Right lung (tissue), 5 donors: ENCODE data around the gene CTNNA2. TPM values are rescaled to one million over a fixed set of nuclear protein-coding genes. Genes with fewer than 3 reads are reported as not detected.
A peak's percentile ranks its signal among the peaks of the same experiment; 100 is the strongest.

Experiments
- DNase-seq, 2 donors: peaks; one replicate each; pipeline ENCODE4 v3.0.0-alpha.2; 2013
- polyA plus RNA-seq, 5 donors: library from polyadenylated mRNA; unstranded; fragments of 120-200 nt; gene quantifications; one replicate each; pipeline versions ENCODE4 v1.2.1 to v1.2.3, GENCODE V29; 2013; ENCODE audit warnings: inconsistent platforms in 1 of 5, low replicate concordance in 1 of 5; ENCODE audit not compliant: insufficient read length in 5 of 5, insufficient read depth in 1 of 5

Gene CTNNA2
- polyA plus RNA-seq, 5 donors, result 0.15 to 0.33 (median 0.23) TPM

DNA sequence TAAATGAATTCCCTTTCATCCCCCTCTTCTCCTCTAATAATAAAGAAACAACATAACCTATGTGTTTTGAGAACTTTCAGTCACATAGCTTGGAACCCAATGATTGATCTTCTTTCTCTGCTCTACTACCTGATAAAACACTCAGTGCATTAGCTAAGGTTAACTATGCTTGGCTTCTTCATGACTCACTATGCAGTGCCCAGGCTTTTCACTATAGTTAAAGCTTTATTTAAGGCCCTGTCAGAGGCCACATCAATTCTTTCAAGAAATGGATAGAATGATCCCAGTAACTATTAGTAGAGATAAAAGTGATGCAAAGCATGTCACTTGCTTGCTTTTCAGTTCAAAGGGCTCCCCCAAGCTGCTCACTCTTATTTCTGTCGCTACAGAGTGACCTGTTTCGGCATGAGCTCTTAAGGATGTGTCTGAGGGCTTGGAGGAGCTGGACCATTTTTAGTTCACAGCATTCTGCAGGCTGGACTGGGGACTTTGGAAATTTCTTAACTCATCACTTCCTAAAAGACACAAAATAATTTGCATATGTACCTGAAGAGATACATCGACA lies 407.7 kb downstream of the CTNNA2 start:
- DNase-seq, result no peak

GRCh38 chr2:79929624-79930023 lies 416.8 kb downstream of the CTNNA2 start:
- DNase-seq, result no peak

- no peak for DNase-seq
Measured at GRCh38 chr2:79935046-79935732, 422.3 kb downstream of the CTNNA2 start.

DNA sequence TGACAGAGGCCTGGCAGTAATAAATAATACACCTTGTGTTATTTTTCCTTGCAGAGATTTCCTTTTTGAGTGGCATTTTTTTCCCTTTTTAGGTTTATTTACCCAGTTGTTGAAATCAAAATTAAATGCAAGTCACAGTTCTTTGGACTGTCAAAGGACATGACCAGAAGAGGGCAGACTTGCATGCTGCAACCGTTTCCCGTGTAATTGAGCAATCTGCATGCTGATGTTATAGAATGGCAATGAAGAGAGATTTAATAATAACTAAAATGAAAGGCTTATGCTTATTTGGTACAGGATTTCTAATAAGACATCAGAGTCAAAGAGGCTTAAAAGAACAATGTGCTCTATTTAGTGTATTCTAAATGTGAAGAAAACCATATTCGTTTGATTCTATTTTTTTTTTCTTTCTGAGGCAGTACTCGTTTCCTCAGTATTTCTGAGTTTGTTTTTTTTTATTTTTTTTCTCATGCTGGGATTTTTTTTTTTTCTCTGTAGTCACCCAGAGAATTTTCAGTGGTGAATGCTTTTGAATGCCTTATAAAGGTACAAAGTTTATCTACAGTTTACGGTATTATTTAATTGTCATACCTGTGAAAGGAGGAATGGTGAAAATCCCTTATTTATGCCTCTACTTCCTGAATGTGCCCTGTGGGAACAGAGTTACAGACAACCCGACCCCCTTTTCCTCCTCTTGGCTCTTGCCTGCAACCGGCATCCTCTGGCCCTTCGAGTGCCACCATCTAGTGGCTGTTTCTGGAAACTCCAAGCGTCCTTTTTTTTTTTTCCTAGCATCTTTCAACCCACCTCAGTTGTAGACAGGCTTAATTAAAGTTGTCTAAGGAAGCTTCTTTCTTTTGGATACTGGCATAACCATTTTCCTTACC lies 423.2 kb downstream of the CTNNA2 start:
- DNase-seq, result peak; percentile 57 to 77

GRCh38 chr2:79936715-79937114 lies 423.9 kb downstream of the CTNNA2 start:
- DNase-seq, result no peak

DNA sequence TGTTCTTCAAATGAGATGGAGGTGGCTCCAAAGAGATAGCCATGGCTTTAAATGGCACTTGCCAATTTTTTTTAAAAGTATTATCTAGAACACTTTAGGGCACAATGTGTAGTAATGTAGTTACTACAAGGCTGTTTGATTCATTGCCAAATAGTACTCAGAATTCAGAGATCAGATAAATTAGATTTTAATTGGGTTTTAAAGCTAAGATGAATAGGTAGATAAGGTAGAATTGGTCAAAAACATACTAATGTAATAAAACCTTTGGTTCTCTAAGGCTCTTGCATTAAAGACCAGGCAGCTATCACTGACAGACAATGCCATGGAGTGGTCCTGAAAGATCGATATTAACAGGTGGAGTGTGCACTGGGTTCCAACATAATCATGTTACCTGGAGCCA lies 425.8 kb downstream of the CTNNA2 start:
- no peak for DNase-seq

DNA sequence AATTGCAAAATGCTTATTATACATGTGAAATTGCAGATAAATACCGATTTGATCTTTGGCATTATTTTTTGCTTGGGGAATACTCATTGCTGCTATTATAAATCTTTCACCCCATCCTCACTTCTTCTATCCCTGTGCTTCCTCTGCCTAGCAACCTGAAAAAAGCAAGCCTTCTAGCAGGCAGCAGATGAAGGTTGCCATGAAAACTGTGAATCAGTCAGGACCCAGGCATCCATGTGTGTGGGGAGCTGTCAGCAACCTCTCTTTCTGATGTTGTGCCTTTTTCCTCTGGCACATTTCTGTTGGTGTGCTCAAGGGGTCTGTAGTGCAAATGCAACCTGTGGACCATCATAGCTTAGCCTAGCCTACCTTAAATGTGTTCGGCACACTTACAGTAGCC lies 427.5 kb downstream of the CTNNA2 start:
- DNase-seq, result no peak

DNA sequence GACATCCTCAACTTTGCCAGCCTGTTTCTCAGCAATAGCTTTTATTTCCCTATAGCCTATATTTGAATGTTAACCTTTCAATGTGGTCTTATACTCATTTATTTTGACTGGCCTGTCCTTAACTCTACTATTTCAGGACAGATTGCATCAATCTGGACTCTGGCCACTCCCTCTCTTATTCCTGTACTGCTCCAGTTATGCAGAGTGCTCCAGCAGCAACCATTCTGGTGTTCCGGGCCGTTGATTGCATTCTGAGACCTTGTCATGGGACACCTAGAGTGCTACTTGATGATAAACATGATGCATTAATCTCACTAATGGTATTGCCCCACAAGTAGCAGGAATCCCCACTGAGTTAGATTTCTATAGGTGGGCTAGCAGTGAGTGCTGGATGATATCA lies 428.3 kb downstream of the CTNNA2 start:
- DNase-seq, result no peak

DNA sequence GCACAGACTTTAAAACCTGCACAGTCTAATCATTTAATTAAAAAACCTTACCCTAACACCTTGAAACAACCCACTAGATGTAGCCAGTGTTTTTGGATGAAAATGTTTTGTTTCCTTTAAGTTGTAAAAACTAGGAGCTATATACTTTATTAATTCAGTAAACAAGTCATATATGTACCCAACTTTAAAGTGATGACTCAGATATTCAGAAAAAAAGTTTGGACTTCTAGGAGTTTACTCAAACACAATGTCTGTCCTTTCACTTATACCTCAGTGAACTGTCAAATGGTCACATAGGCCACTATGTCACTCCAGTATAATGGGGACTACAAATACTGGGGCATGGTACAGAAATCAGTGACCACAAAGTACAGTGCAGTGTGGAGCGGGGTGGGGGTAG lies 431.4 kb downstream of the CTNNA2 start:
- no peak for DNase-seq

DNA sequence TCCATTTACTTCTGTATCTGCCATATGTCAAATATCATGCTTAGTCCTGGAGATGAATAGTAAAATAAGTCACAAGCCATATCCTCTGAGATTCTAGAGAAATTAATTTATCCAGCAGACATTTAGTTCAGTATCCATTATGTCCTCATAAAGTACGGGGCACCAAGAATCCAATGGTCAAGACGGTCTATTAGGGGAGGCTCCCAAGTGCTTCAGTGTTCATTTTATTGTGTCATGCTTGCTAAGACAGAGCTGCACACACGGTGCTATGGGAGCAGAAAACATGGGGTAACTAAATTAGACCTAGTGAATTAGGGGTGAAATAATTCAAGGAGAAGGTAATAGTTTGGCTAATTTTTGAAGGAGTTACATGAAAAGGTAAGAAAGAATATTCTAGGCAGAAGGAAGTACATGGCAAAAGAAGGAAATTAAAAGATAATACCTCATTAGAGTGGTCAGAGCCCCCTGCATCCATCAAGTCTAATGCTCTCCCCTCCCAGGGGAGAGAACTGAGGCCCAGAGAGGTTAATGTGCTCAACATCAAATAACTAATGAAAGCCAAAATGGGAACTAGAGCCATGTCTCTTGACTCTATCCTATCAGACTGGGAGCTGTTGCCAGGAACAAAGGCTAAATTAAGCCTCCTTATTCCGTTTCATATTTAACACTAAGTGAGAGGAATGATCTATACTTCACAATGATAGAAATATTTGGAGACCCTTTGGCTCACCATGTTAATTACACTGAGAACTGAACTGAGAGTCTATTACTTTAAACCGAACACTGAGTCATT lies 433.0 kb downstream of the CTNNA2 start:
- DNase-seq, result no peak

GRCh38 chr2:79947751-79948150 lies 434.9 kb downstream of the CTNNA2 start:
- no peak for DNase-seq

GRCh38 chr2:79950526-79950925 lies 437.7 kb downstream of the CTNNA2 start:
- DNase-seq, result no peak

GRCh38 chr2:79952616-79953015 lies 439.8 kb downstream of the CTNNA2 start:
- DNase-seq, result peak; percentile 81 to 87

- DNase-seq, result no peak
Measured at GRCh38 chr2:79960035-79960434, 447.2 kb downstream of the CTNNA2 start.

DNA sequence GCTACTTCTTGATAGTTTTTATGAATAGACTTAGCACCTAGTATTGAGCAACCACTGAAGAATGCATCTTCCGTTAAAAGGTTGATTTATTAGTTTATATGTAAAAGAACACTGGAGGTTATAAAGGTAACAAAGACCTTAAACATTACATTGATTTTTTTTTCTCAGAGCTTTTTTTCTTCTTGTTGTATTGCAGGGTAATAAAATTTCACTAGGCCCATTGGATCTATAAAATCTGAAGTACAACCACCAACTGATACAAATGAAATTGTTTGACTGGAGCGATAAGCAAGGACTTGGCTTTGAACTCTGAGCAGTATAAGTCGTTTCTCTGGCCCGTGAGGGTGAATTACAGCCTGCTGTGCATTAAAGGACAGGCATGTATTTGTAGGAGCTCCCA lies 447.7 kb downstream of the CTNNA2 start:
- no peak for DNase-seq

DNA sequence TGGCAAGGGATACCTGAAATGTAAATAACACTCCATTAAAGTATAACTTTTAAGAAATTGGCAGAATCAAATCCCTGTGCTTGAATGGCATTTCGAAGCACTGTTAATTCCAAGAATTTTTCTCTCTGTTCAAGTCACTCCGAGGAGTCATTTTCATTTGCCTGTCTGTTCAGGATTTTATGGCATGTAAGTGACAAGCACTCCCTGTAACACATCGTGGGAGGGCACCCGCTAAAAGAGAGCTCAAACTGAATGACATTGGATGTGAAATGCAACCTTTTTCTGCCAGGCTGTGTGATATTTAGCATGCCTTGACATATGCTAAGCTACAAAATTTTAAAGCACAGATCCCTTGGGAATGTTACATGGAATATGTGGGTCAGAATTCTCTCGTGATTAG lies 452.1 kb downstream of the CTNNA2 start:
- DNase-seq, result no peak

- no peak for DNase-seq
Measured at GRCh38 chr2:79966369-79966768, 453.5 kb downstream of the CTNNA2 start.

DNA sequence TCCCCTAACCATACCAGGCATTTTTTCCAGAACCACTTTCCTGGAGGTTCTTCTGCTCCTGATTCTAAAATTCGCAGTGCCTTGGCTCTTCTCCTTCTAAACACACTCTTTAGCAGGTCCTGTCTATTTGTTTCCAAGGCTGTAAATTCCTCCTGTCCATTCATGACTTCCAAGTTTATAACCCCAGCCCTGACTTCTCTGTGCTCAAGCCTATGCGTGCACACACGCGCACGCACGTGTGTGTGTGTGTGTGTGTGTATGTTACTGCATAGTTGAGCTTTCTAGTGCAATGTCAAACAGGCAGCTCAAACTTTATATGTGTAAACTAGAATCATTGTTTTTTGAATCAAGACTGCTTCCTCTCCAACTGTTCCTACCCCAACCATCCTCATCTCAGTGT lies 454.0 kb downstream of the CTNNA2 start:
- no peak for DNase-seq

GRCh38 chr2:79971807-79972206 lies 459.0 kb downstream of the CTNNA2 start:
- no peak for DNase-seq

DNA sequence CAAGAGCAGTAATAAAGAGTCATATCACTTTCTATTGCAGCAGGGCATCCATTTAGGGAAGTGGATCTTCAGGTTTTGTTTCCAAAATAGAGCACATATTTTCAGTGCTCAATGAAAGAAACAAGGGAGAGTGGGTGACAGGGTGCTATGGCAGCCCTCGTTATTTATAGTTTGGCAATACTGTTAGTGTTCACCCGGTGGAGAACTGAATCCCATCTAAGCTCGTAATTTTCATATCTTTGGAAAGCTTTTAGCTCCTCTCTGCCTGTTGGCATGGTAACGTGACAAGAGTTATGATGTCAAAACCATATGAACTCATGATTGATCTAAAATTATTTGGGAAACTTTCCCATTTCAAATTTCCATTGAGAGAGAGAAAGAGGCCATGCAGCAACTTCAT lies 459.8 kb downstream of the CTNNA2 start:
- DNase-seq, result no peak

DNA sequence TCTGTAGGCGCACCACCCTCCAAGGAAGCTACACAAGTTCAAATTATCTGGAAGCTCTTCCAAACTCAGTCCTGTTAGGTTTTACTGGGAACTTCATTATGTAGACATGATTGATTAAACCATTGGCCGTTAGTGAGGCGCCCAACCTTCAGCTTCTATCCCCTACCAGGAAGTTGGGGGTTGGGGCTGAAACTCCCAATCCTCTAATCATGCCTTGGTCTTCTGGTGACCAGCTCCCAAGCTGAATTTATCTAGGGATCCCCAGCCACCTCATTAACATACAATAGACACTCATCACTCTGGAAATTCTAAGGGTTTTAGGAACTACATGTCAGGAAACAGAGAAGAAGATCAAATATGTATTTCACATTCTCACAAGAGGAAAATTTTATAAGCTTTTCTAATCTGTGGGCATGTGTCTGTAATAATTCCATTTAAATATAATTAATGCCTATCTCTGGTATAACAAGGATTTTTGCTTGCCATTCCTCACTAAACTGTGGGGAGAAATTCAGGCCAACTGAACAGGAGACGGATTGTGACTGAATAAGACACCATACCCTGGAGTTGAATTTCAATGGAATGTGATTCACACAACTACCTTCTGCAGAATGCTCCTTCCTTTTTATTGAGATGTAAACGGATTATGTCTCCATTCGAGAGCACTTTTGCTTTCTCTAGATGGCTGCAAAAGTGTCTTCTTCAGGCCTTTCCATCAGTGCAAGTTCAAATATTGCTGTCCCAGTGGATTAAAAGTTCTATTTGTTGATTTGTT lies 463.1 kb downstream of the CTNNA2 start:
- no peak for DNase-seq
